Measurements from ENCODE around the gene ACADS. TPM values are rescaled to one million over a fixed set of nuclear protein-coding genes. Genes with fewer than 3 reads are reported as not detected.
A peak's percentile ranks its signal among the peaks of the same experiment; 100 is the strongest.

Gene ACADS
- total RNA-seq, 2 experiments from 2014 or later: 15.5 to 20.1 TPM

DNA sequence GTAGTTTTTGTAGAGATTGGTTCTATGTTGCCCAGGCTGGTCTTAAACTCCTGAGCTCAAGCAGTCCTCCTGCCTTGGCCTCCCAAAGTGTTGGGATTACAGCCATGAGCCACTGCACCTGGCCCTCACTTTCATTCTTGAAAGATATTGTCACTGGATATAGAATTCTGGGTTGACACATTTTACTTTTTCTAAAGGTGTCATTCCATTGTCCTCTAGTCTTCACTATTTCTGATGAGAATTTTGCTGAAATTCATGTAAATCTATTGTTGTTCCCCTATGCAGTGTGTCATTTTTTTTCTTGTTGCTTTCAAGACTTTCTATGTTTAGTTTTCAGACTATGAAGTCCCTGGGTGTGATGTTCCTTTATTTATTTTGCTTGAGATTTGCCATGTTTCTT is 29.2 kb downstream of the ACADS start:
- Mint-ChIP-seq H3K4me1 (no peaks in the 10 kb centered on the region), H3K4me3 (no peak overlapping the region), H3K27me3 (peaks cover 5% of the 10 kb centered on the region), H3K36me3 (ENCODE audit: low read depth) (peaks cover 4% of the 10 kb centered on the region), H3K9me3 (peaks cover 5% of the 10 kb centered on the region), H3K27ac (no peak overlapping the region)
- CTCF ChIA-PET: no interaction called here
- DNase-seq: no peak
- POLR2A ChIA-PET: no interaction called here

DNA sequence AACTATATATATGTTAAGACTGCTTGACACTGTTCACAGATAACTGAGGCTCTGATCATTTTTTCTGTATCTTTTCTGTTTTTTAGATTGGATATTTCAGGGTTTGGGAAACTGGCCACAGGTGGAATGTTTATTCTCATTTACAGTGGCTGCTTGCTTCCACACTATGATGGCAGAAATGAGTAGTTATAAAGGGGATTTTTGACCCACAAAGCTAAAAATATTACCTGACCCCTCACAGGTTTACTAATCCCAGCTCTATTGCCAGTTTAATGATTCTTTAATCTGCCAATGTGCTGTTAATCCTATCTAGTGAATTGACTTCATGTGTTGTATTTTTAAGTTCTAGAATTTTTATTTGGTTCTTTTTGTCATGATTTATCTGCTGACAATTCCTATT is 29.6 kb downstream of the ACADS start:
- Mint-ChIP-seq H3K27me3 (peaks cover 5% of the 10 kb centered on the region), H3K4me1 (peaks cover 2% of the 10 kb centered on the region), H3K36me3 (ENCODE audit: low read depth) (peaks cover 4% of the 10 kb centered on the region), H3K9me3 (peaks cover 5% of the 10 kb centered on the region), H3K4me3 (no peak overlapping the region), H3K27ac (no peak overlapping the region)
- ChIA-PET POLR2A (no interaction called here), CTCF (interaction anchor here (0.5 kb wide), 1 partner anchor 342 kb away, joined by 4 read pairs; no protein-coding TSS in a partner anchor)
- DNase-seq: no peak

DNA sequence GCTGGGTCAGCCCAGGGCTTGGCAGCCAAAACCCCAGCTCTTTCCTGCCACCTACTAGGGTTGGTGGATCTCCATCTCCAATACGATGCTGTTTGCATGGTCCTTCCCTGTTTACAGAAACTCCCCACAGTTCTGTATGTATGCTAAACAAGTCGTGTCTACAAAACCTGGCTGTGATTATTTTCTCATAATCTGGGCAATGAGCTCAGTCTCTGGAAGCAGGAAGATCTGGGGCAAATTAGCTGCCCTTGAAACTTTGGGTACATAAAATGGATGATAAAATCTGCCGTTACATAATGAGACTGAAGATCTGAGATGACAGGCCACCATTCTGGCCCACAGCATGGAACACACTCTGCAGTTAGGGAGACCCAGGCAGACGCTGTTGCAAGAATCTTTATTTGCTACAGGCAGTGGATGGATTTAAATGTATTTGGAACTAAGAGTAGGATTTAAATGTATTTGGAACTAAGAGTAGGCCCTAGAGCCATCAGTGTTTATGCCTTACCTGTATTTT is 31.7 kb downstream of the ACADS start:
- Mint-ChIP-seq H3K4me1 (peaks cover 9% of the 10 kb centered on the region), H3K27ac (no peak overlapping the region), H3K4me3 (no peak overlapping the region), H3K27me3 (peaks cover 5% of the 10 kb centered on the region), H3K9me3 (peaks cover 5% of the 10 kb centered on the region), H3K36me3 (ENCODE audit: low read depth) (peaks cover 12% of the 10 kb centered on the region)
- ChIA-PET CTCF (interaction anchor here (1.3 kb wide), 1 partner anchor 43 kb away, joined by 3 read pairs; no protein-coding TSS in a partner anchor), POLR2A (no interaction called here)
- no peak for DNase-seq

DNA sequence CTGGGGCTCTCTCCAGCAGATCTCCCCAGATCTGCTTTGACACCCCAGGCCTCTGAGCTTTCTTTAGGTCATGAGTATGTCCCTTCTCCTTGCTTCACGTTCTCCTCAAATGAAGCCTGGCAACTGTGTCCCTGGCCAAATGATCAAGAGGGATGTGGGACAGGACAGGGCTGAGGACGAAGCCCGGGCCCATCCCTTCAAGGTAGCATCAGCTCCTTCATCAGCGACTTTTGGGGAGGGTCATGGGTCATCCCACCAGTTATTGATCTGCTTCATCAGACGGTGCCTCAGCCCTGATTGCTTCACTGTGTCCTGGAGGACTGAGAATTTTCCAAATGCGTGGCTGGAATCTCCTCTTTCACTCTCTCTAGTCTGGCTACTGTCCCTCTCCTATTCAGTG is 32.3 kb downstream of the ACADS start:
- Mint-ChIP-seq H3K27me3 (peaks cover 5% of the 10 kb centered on the region), H3K27ac (no peak overlapping the region), H3K9me3 (peaks cover 5% of the 10 kb centered on the region), H3K4me3 (no peak overlapping the region), H3K36me3 (ENCODE audit: low read depth) (peaks cover 13% of the 10 kb centered on the region), H3K4me1 (peaks cover 9% of the 10 kb centered on the region)
- ChIA-PET CTCF (interaction anchor here (1.3 kb wide), 2 partner anchors 15 to 43 kb away, joined by 3 read pairs; no protein-coding TSS in a partner anchor), POLR2A (interaction anchor here (0.6 kb wide), 1 partner anchor 155 kb away, joined by 3 read pairs; no protein-coding TSS in a partner anchor)
- no peak for DNase-seq

DNA sequence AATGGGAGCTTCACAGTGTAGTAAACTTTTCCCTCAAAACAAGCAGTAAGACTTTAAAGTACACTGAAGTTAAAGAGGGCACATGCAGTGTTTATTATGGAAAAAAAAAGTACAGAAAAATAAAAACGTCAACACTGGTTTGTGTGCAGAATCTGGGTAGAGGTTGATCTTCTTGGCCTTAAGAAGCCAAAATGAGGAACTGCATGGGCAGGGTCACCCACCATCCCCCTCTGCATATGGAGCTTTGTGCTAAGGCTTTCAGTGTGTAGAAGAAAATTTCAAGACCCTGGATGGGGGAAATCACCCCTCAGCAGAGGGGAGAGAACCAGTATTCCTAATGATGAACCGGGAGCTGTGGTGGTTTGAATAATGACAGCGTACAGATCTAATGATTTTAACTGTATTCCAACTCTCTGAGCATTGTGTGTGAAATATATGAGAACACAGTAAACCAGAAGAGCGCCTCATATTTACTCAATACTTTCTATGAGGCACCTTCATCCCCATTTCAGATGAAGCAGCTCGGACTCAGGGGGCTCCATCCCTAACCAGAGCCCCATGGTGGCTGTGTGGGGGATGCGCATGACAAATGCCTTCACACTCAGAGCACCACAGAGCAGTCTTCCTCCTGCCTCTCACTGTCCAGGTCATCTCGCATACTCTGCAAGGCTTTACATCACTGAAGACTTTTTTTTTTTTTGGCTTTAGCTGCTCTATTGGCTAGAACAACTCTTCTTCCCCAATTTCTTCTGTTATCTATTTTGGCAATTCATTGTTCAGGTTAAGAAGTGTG is 33.4 kb downstream of the ACADS start:
- peaks cover 14% of the 10 kb centered on the region for H3K36me3 Mint-ChIP-seq (ENCODE audit: low read depth)
- ChIA-PET POLR2A (interaction anchor here (0.6 kb wide), 1 partner anchor 604 kb away, joined by 4 read pairs; no protein-coding TSS in a partner anchor), CTCF (interaction anchor here (1.1 to 1.5 kb wide), 3 partner anchors 14 to 201 kb away, joined by 3 read pairs; no protein-coding TSS in a partner anchor)
- H3K27ac Mint-ChIP-seq: peak overlapping the region; percentile 16
- H3K4me1 Mint-ChIP-seq: peaks cover 9% of the 10 kb centered on the region
- H3K9me3 Mint-ChIP-seq: peaks cover 5% of the 10 kb centered on the region
- H3K27me3 Mint-ChIP-seq: peaks cover 2% of the 10 kb centered on the region
- no peak for DNase-seq
- no peak overlapping the region for H3K4me3 Mint-ChIP-seq

DNA sequence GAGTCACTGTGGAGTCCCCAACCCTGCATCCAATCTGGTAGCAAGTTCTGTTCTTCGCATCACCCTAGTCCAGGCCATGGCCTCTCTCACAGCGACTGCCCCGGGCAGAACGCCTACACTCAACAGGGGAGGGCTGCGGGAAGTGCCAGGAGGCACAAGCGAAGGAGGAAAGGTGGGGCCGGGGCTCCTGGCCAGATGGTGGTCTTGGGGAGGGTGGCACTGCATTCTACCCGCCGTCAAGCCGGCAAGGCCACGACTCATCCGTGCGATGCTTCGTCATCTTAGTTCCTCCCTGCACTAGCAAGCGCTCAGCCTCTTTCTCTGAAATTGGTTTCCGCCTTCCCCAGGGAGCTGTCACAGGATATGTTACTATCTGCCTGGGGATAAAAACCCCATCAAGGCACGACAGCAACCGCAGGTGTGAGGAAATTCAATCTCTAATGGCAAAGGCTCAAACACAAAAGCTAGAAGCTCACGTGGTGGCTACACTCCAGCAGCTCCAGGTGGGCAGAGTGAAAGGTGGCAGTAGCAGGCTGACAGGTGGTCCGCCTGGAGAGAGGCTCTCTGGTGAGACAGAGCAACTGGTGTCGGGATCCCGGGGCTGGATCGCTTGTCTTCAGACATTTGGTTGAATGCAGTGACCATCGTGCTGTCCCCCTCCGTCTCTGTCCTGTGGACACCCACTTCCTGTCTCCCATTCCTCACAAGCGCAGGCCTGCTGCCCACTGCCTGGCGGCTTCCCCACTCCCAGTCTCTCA is 34.1 kb downstream of the ACADS start:
- DNase-seq: no peak
- ChIA-PET CTCF (interaction anchor here (1.1 to 1.5 kb wide), 2 partner anchors 17 to 200 kb away, joined by 3 read pairs; no protein-coding TSS in a partner anchor), POLR2A (no interaction called here)
- Mint-ChIP-seq H3K4me3 (no peak overlapping the region), H3K9me3 (peaks cover 5% of the 10 kb centered on the region), H3K36me3 (ENCODE audit: low read depth) (peaks cover 17% of the 10 kb centered on the region), H3K4me1 (peaks cover 9% of the 10 kb centered on the region), H3K27ac (peak overlapping the region; percentile 89), H3K27me3 (peaks cover 2% of the 10 kb centered on the region)

DNA sequence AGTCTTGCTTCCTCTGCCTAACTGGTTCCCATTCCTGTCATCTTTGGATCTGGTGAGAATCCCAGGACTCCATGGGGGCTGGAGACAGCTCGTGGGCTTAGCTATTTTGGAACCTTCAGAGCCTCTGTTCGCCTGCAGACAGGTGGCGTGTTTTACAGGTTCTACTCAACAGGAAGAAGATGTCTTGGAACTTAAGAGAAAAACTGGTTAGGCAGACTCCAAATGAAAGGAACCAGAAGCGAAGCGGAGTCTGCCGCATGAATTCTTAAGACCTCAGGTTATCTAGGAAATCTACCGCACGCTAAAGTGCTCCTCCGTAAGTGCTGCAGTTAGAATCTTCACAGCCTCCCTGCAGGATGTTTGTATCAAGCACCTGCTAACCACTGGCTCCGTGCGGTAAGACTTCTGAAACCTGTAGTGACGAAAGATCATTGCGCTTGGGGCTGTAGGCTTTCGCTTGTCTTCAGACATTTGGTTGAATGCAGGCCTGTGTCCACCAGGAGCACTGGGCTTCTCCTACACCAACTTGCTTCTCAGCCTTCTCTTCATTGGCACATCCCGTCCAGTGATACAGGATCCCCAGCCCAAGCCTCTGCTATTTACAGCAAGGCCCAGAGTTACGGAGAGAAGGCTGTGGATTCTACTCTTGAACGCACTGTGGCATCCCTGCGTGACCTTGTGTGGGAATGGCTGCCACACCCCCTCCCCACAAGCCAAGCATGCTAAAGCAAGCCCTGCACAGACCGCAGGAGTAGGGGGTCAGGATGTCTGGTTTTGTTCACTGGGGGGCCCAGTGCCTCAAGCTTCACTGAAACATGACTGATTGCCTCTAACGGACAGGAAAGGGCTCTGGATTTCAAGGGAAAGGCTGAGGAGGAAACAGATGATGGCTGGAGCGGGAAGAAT is 35.0 kb downstream of the ACADS start:
- peaks cover 9% of the 10 kb centered on the region for H3K4me1 Mint-ChIP-seq
- CTCF ChIA-PET: interaction anchor here (1.1 kb wide), 1 partner anchor 200 kb away, joined by 3 read pairs; no protein-coding TSS in a partner anchor

DNA sequence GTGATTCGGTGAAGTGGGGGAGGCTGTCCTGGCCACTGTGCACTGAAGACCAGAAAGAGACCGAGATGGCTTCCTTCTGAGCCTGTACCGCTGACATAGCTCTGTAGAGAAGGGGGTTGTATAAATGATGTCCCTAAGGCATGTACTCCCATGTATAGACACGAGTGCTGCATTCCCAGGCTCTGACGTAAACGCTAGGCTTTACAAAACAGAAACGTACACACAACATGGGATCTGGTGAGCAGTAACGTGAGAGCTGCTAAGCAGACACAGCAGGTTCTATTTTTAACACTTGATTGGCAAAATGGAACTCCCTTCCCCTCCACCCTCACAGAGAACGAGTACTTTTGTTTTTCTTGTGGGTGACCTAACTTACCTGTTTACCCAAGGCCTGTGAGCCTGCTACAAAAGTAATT is 35.9 kb downstream of the ACADS start:
- peaks cover 9% of the 10 kb centered on the region for H3K4me1 Mint-ChIP-seq
- no peak for DNase-seq
- no peaks in the 10 kb centered on the region for H3K27me3 Mint-ChIP-seq
- ChIA-PET POLR2A (no interaction called here), CTCF (no interaction called here)
- no peak overlapping the region for H3K4me3 Mint-ChIP-seq
- H3K36me3 Mint-ChIP-seq (ENCODE audit: low read depth): peaks cover 19% of the 10 kb centered on the region
- H3K27ac Mint-ChIP-seq: peak overlapping the region; percentile 89
- H3K9me3 Mint-ChIP-seq: no peaks in the 10 kb centered on the region

More for the DNA sequence above, 35.0 kb downstream of the ACADS start:
- peak; percentile 55 for DNase-seq
- peak overlapping the region; percentile 89 for H3K27ac Mint-ChIP-seq
- peak overlapping the region; percentile 35 for H3K4me3 Mint-ChIP-seq
- POLR2A ChIA-PET: no interaction called here
- peaks cover 18% of the 10 kb centered on the region for H3K36me3 Mint-ChIP-seq (ENCODE audit: low read depth)
- no peaks in the 10 kb centered on the region for H3K27me3 Mint-ChIP-seq
- no peaks in the 10 kb centered on the region for H3K9me3 Mint-ChIP-seq

DNA sequence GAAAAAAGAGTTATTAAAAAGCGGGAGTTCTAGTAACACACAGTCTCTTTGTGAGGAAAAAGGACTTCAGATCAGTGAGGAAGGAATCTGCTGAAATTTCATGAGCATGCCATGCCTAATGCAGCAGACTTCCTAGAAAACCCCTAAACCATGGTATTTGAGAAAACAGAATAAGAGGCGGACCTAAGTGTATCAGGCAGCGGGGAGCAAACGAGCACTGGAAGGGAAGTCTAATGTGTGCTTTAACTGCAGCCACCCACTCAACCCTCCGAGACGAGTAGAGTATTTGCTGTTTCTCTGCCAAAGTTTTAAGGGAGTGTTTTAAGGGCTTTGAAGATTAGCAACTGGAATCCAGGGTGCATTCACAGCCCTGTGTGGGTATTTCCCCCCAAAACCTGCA is 36.5 kb downstream of the ACADS start:
- H3K4me3 Mint-ChIP-seq: no peak overlapping the region
- no peaks in the 10 kb centered on the region for H3K9me3 Mint-ChIP-seq
- peaks cover 9% of the 10 kb centered on the region for H3K4me1 Mint-ChIP-seq
- CTCF ChIA-PET: no interaction called here
- POLR2A ChIA-PET: no interaction called here
- H3K36me3 Mint-ChIP-seq (ENCODE audit: low read depth): peaks cover 22% of the 10 kb centered on the region
- no peak for DNase-seq
- H3K27ac Mint-ChIP-seq: no peak overlapping the region
- no peaks in the 10 kb centered on the region for H3K27me3 Mint-ChIP-seq

DNA sequence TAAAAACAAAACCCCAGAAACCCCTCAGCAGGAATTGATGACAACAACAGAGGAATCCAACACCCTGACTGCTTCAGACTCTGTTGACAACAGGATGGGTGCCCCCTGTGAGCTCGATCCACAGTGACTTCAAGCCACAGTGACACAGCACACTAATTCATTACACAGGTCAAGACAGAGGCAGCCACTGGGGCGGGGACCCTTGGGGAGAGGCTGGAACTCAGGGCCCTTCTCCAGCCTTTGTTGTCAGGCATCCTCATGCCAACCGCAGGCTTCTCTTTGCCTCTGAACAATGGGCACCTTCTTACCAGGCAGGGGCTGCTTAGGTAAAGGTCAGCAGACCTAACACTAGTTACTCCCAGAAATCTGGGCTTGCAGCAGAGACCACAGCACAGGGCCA is 37.6 kb downstream of the ACADS start:
- Mint-ChIP-seq H3K36me3 (ENCODE audit: low read depth) (peaks cover 22% of the 10 kb centered on the region), H3K27me3 (no peaks in the 10 kb centered on the region), H3K27ac (no peak overlapping the region)

DNA sequence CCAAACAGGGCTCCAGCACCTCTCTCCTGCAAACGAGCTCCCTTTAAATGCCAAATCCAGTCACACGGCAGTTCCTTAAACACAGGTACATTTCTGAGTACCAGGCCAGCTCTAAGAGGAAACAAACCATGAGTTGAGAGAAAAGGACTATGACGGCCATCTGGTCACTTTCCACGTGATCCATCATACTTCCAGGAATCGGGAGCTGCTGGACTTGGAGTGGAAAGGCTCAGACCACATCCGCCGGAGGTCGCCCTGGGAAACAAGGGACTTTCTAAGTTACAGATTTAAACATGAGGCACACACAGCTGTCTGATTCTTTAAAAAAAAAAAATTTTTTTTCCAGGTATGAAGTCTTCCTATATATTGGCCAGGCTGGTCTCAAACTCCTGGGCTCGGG is 39.2 kb downstream of the ACADS start:
- ChIA-PET CTCF (interaction anchor here (0.6 to 1.6 kb wide), 2 partner anchors 65 to 208 kb away, joined by 3 read pairs; no protein-coding TSS in a partner anchor), POLR2A (no interaction called here)
- Mint-ChIP-seq H3K9me3 (no peaks in the 10 kb centered on the region), H3K4me3 (no peak overlapping the region), H3K27me3 (no peaks in the 10 kb centered on the region), H3K36me3 (ENCODE audit: low read depth) (peaks cover 22% of the 10 kb centered on the region), H3K4me1 (peaks cover 9% of the 10 kb centered on the region), H3K27ac (no peak overlapping the region)
- DNase-seq: no peak

More for the DNA sequence above, 37.6 kb downstream of the ACADS start:
- ChIA-PET CTCF (interaction anchor here (0.6 to 0.7 kb wide), 2 partner anchors 209 to 253 kb away, joined by 3 read pairs; no protein-coding TSS in a partner anchor), POLR2A (no interaction called here)
- DNase-seq: no peak
- Mint-ChIP-seq H3K9me3 (no peaks in the 10 kb centered on the region), H3K4me1 (peaks cover 9% of the 10 kb centered on the region), H3K4me3 (no peak overlapping the region)

DNA sequence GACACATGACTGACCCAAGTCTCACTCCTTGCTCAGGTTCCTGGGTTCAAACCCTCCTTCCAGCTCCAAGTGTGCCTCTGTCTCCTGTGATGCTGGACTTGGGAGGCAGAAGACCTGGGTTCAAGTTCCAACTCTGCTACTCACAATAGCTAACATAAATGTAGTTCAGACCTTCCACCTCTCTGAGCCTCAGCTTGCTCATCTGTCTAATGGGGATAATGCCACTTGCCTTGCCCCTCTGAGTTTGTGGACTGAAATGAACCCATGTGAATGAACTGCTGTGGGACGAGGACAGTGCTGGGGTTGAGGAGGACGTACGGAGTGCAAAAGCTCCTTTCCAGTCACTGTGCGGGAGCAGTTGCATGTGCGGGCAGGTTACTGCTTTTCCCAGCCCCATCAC is 40.9 kb downstream of the ACADS start:
- Mint-ChIP-seq H3K9me3 (no peaks in the 10 kb centered on the region), H3K36me3 (ENCODE audit: low read depth) (peaks cover 17% of the 10 kb centered on the region), H3K27ac (no peak overlapping the region), H3K27me3 (no peaks in the 10 kb centered on the region), H3K4me3 (no peak overlapping the region), H3K4me1 (peaks cover 3% of the 10 kb centered on the region)
- ChIA-PET CTCF (interaction anchor here (1.1 kb wide), 1 partner anchor 11 kb away, joined by 3 read pairs; no protein-coding TSS in a partner anchor), POLR2A (no interaction called here)
- DNase-seq: no peak

Measured in activated CD4-positive, alpha-beta T cell treated with anti-CD3 and anti-CD28 coated beads, Interleukin-2, amount 10 ng/mL, durations not matched to agents 7 days and 5 days (primary cell).